ENCODE measurements around the gene ARHGEF16. TPM values are rescaled to one million over a fixed set of nuclear protein-coding genes. Genes with fewer than 3 reads are reported as not detected.

Gene ARHGEF16
- total RNA-seq, 2 donors from 2014 or later: 17.1 to 22.1 TPM

- Histone ChIP-seq H3K9me3 (no peaks in the 10 kb centered on the region), H3K27me3 (no peaks in the 10 kb centered on the region), H3K4me3 (no peak overlapping the region), H3K36me3 (replicated peaks in 1 of 2; ENCODE audit: insufficient read depth in 1 of 2, low read depth in 2 of 2) (peaks cover 0 to 3% of the 10 kb centered on the region in 2 donors), H3K27ac (no peak overlapping the region), H3K4me1 (no peaks in the 10 kb centered on the region)
- no peak for ATAC-seq
- DNase-seq: no peak
- 78 to 92% methylated on average over 12 to 25 of the region's 28 CpGs for WGBS, 2 donors
- TF ChIP-seq CTCF (IDR thresholded peaks at IDR 0.05): no peak
- intact Hi-C loops (cut with DNase I): no loop called here
These were observed 23.0 kb downstream of the ARHGEF16 start for GRCh38 chr1:3477241-3477995.

- intact Hi-C loops (cut with DNase I): no loop called here
- no peaks in the 10 kb centered on the region for H3K27me3 ChIP-seq
- no peaks in the 10 kb centered on the region for H3K4me1 ChIP-seq
- WGBS, 2 donors: 88 to 92% methylated on average over 7 to 18 of the region's 24 CpGs
- no peaks in the 10 kb centered on the region for H3K9me3 ChIP-seq
- H3K36me3 ChIP-seq (replicated peaks in 1 of 2; ENCODE audit: insufficient read depth in 1 of 2, low read depth in 2 of 2): peaks cover 0 to 3% of the 10 kb centered on the region in 2 donors
- ATAC-seq (no peak), DNase-seq (no peak)
- H3K4me3 ChIP-seq: no peak overlapping the region
- TF ChIP-seq CTCF (IDR thresholded peaks at IDR 0.05) (no peak), POLR2A (IDR thresholded peaks at IDR 0.05) (no peak)
- H3K27ac ChIP-seq: no peak overlapping the region
These were observed 23.7 kb downstream of the ARHGEF16 start for GRCh38 chr1:3478187-3478586.

GRCh38 chr1:3479511-3480368 is 25.3 kb downstream of the ARHGEF16 start:
- H3K27ac ChIP-seq: no peak overlapping the region
- no peak for ATAC-seq
- no peak for TF ChIP-seq CTCF (IDR thresholded peaks at IDR 0.05)
- TF ChIP-seq POLR2A (IDR thresholded peaks at IDR 0.05): no peak
- peaks cover 7% of the 10 kb centered on the region for H3K4me1 ChIP-seq
- H3K36me3 ChIP-seq (replicated peaks in 1 of 2; ENCODE audit: insufficient read depth in 1 of 2, low read depth in 2 of 2): no peaks in the 10 kb centered on the region
- DNase-seq: no peak
- no peaks in the 10 kb centered on the region for H3K9me3 ChIP-seq
- intact Hi-C loops (cut with DNase I): no loop called here
- H3K4me3 ChIP-seq: no peak overlapping the region
- H3K27me3 ChIP-seq: no peaks in the 10 kb centered on the region
- WGBS, 2 donors: 84 to 88% methylated on average over 13 to 28 of the region's 30 CpGs

GRCh38 chr1:3480369-3480719 is 25.9 kb downstream of the ARHGEF16 start:
- TF ChIP-seq POLR2A (IDR thresholded peaks at IDR 0.05) (no peak), CTCF (IDR thresholded peaks at IDR 0.05) (no peak)
- intact Hi-C loops (cut with DNase I): no loop called here
- no peak overlapping the region for H3K4me3 ChIP-seq
- H3K27me3 ChIP-seq: no peaks in the 10 kb centered on the region
- ATAC-seq (no peak), DNase-seq (no peak)
- no peaks in the 10 kb centered on the region for H3K9me3 ChIP-seq
- no peak overlapping the region for H3K27ac ChIP-seq
- peaks cover 7% of the 10 kb centered on the region for H3K4me1 ChIP-seq
- 70 to 87% methylated on average over 6 to 21 of the region's 21 CpGs for WGBS, 2 donors
- H3K36me3 ChIP-seq (replicated peaks in 1 of 2; ENCODE audit: insufficient read depth in 1 of 2, low read depth in 2 of 2): no peaks in the 10 kb centered on the region

All from body of pancreas (tissue), 4 donors.